Stimulated activated CD4-positive, alpha-beta T cell treated with anti-CD3 and anti-CD28 coated beads, Interleukin-2, amount 100 ng/mL, for 24 hours (primary cell): ENCODE results near the gene INSR.

Source experiments
- DNase-seq, 2 donors: peaks; one replicate each; pipeline ENCODE4 v3.0.0-alpha.2; 2020

Gene INSR

DNA sequence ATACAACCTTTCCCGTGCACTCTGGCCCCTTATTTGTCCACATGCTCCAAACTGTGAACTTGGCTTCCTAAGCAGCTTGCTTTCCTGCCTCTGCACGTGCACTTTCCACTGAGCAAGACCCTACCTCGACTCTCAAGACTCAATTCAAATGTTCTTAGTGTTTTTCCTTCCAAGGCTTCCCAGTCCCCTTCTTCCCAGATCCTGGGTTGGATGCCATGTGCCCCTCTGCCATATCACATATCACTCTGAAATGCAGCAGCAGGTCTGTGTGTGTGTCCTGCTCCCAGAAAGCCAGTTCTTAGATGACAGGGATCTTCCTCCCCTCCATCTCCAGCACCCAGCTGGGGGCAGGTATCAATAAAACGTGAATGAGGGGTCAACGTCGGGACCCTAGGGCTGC, 221.7 kb downstream of the INSR start:
- no peak for DNase-seq

DNA sequence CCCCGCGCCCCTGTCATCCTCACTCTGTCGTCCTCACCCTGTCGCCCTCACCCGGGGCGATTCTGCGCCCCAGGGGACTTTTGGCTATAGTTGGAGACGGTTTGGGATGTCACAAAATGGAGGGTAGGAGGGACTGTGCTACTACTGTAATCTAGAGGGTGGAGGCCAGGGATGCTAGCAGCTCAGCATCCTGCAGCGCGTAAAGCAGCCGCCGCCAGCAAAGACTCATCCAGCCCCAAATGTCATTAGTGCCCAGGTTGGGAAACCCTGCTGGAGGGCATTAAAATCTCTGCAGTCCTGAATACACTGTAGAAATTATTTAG, 224.3 kb downstream of the INSR start:
- DNase-seq: no peak

DNA sequence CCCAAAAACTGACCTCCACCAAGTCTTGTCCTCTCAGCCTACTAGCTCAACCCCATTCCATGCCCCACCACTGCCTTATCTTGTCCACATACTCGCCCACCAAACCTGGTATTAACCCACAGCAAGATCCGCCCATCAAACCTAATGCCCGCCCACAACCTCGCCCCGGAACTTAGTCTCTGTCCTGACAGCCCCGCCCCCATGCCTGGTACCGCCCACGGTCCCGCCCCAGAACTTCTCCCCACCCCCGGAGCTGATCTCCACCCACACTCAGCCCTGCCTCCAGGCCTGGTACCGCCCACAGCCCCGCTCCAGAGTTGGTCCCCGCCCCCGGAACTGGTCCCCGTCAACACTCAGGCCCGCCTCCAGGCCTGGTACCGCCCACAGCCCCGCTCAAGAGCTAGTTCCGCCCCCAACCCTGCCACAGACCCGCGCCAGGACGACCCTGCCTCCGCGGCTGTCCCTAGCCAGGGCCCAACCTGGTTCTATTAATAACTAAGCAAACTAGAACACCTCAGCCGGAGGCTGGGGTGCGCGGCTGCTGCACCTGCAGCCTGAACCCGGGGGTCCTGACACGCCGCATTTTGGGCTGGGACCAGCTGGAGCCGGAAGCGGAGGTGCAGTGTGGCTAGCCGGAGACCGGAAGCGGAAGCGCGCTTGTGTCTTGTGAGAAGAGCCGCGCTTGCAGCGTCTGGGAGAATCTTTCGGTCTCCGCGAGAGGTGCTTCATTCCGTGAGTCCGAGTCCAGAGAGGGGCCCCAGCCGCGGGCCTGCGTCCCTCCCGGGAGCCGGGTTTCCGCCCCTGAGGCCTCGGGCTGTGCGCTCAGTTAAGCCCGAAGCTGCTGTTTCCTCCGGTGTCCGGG, 224.9 kb downstream of the INSR start, which contains the start of gene ZNF557:
Gene ZNF557 (plus strand): TSS at position 662 of the 862 bp plus-strand sequence. CDS start 5,372 bp downstream, outside the sequence.
- DNase-seq: peak; percentile 98 to 99

DNA sequence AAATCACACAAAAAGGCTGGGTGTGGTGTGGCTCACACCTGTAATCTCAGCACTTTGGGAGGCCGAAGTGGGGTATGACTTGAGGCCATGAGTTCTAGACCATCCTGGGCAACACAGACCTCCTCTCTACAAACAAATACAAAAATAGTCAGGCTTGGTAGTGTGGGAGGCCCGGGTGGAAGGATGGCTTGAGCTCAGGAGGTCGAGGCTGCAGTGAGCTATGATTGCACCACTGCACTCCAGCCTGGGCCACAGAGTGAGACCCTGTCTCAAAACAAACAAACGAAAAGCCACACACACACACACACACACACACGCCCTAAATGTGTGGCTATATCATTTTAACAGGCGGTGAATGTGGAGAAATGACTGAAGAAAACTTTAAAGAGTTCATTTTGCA, 225.6 kb downstream of the INSR start:
- no peak for DNase-seq

DNA sequence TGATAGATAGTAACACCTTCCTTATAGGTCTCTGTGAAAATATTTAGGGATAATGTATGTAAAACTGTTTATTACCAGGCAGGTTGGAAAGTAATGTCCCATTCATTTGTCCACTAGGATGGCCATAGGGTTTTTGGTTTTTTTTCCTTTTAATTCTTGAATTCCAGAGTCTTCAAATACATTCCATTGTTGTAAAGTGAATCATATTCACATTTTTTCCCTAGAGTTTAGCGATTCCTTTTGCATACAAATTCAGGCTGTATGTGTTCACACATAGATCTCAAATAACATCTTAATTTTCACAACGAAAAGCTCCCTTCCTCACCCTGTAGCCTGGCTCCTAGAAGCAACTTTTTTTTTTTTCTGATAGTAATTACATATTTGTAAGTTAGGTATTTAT, 226.5 kb downstream of the INSR start:
- DNase-seq: no peak

DNA sequence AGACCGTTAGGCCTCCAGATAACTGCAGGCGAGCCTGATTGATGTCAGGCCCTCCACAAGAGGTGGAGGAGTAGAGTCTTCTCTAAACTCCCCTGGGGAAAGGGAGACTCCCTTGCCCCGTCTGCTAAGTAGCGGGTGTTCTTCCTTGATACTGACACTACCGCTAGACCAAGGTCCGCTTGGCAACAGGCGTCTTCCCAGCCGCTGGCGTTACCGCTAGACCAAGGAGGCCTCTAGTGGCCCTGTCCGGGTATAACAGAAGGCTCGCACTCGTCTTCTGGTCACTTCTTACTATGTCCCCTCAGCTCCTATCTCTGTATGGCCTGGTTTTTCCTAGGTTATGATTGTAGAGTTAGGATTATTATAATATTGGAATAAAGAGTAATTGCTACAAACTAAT, 227.1 kb downstream of the INSR start:
- DNase-seq: peak in 1 of 2 donors; percentile 15

DNA sequence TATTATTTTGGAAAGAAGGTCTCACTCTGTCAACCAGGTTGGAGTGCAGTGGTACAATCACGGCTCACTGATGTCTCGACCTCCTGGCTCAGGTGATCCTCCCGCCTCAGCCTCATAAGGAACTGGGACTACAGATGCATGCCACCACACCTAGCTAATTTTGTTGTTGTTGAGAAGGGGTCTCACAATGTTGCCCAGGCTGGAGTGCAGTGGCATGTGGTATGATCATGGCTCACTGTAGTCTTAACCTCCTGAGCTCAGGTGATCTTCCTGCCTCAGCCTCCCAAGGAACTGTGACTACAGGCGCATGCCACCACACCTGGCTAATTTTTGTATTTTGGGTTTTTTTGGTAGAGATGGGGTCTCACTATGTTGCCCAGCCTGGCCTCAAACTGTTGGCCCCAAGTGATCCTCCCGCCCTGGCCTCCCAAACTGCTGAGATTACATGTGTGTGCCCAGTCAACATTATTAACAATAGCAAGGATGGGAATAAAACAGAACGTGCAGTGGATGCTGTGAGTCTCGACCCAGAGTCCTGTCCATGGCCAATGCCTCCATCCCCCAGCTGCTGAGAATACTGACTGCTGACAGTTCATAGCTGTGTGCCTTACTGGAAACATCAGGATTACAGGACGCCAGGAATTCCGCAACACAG, 230.3 kb downstream of the INSR start:
- DNase-seq: no peak

DNA sequence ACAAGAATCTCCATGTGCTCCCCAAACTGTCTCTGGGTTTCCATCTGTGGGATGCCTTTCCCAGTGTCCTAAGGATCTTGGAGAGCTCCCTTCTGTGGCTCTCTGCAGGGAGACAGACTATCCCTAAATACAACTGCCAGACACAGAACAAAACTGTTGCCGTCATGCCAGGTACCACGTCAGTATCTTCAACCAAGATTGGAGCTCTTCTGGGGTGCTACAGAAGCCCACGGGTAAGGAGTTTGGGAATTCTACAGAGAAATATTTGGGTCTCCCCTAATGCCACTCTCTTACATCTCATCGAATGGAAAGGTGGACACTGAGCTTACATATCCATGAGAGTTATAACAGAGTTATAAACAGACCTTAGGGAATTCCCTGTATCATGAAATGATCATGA, 230.9 kb downstream of the INSR start:
- no peak for DNase-seq
